Ramos (cell line): ENCODE measurements around the gene MAGEA1.
"Not testable (repeated sequence)": the region's sequence is repeated elsewhere in the genome, so short reads cannot be mapped to it uniquely, and the experiment has no call there.

Source experiments
- in situ Hi-C: fragments of 300-500 bp; cut with MboI; formaldehyde crosslinking; loops from one replicate; pipeline ENCODE4 v1.14.3; 2022; ENCODE audit warnings: low sequenced_read_pairs; ENCODE audit not compliant: unreplicated experiment

MAGEA1 gene, protein sequence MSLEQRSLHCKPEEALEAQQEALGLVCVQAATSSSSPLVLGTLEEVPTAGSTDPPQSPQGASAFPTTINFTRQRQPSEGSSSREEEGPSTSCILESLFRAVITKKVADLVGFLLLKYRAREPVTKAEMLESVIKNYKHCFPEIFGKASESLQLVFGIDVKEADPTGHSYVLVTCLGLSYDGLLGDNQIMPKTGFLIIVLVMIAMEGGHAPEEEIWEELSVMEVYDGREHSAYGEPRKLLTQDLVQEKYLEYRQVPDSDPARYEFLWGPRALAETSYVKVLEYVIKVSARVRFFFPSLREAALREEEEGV

DNA sequence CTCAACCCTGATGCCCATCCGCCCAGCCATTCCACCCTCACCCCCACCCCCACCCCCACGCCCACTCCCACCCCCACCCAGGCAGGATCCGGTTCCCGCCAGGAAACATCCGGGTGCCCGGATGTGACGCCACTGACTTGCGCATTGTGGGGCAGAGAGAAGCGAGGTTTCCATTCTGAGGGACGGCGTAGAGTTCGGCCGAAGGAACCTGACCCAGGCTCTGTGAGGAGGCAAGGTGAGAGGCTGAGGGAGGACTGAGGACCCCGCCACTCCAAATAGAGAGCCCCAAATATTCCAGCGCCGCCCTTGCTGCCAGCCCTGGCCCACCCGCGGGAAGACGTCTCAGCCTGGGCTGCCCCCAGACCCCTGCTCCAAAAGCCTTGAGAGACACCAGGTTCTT, at the start of gene MAGEA1:
Gene MAGEA1 (plus strand): TSS at position 154 of the 400 bp plus-strand sequence. CDS start 3,106 bp downstream, outside the sequence.
- in situ Hi-C loops: no loop called here

DNA sequence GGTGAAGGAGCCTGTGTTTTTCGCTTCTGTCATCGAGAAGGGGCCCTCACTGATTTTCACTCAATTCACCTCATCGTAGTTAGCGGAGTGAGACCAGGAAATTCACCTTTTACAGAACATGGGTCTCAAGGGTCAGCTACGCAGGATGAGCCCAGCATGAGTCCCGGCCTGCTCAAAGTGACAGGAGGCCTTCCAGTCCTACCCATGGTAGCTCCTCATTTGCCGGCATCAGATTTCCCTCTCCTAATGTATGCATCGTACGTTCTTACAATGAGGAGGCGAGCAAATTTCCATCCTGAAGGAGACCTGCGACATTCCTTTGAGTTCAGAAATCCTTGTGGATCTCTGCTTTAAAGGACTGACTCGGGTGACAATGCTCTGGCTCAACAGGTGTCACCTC, 46.2 kb upstream of the MAGEA1 start:
- in situ Hi-C loops: not testable (repeated sequence)

DNA sequence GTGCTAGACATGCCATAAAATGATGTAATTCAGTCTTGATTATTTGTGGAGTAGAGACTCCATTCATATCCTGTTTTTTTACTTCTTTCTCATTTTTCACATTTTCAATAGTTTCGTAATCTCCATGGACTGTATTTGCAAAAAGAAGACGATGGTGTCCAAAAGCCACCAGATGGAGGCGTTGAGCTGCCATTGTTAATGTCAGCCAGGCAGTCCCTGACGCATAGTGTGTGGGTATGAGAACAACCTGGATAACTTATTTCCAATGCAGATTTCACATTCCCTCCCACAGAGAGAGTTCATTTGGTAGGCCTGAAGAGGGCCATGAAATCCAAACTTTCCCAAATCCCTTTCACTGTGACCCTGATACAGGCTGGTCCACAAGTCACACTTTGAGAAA, 40.0 kb upstream of the MAGEA1 start:
- in situ Hi-C loops: not testable (repeated sequence)

DNA sequence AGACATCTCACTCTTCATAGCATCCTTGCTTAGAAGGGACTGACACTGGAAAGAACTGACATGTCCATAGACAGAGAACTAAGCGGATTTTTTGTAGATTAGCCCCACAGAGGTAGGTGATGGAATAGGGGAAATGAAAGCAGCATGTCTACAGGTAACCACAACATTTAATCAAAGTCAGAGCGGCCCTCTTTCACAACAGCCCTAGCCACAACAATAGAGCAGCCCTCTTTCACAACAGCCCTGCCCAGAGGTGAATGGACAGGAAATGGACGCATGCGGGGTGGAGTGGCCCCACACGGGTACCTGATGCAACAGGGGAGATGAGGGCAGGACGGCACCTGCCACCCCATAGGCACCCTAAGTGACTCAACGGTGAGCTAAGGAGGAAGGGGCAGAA, 32.8 kb upstream of the MAGEA1 start:
- in situ Hi-C loops: not testable (repeated sequence)

DNA sequence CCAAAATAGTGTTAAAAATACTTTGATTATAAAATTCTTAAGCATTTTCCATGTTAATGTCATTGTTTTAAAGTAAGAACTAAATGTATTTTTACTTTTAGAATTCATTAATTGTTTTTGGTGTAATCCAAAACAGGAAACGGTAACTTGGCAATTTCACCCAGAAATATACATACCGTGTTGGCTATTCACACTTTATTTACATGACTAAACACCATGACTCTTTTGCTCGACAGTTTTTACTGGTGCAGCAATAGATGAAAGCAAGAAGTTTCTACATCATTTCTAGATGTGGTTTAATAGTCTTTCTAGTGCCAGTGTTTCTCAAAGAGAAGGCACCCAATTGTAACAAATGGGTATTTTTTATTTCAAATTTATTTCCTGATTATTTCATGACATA, 25.6 kb upstream of the MAGEA1 start:
- in situ Hi-C loops: loop anchor here (25.0 kb wide), 1 partner anchor 209 kb away; no protein-coding TSS in a partner anchor

DNA sequence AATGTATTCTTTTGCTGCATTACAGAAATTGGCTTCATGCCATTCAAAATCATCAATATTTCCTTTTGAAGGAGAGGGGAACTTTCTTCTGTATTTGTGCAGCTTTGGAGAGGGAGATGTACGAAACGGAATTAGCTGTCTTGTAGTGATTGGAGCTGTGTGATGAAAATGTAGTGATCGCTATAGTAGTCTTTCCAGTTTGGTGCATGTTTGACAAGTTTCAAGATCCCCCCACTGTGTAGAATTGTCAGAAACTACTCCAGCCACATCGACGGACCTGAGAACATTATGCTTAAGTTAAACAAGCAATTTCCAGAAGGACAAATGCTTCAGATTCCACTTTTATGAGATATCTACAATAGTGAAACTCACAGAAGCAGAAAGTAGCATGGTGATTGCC, 21.6 kb upstream of the MAGEA1 start:
- in situ Hi-C loops: loop anchor here (25.0 kb wide), 1 partner anchor 205 kb away; no protein-coding TSS in a partner anchor

DNA sequence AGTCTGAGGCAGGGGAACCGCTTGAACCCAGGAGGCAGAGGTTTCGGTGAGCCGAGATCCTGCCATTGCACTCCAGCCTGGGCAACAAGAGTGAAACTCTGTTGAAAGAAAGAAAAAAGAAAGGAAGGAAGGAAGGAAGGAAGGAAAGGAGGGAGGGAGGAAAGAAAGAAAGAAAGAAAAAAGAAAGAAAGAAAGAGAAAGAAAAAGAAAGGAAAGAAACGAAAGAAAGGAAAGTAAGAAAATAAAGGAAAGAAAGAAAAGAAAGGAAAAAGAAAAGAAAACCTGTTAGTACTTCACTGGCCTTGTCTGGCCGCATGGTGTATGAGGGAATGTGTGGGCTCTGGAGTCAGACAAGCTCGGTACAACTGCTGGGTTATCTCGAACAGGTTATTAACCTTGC, 20.8 kb upstream of the MAGEA1 start:
- in situ Hi-C loops: loop anchor here (25.0 kb wide), 1 partner anchor 204 kb away; no protein-coding TSS in a partner anchor

DNA sequence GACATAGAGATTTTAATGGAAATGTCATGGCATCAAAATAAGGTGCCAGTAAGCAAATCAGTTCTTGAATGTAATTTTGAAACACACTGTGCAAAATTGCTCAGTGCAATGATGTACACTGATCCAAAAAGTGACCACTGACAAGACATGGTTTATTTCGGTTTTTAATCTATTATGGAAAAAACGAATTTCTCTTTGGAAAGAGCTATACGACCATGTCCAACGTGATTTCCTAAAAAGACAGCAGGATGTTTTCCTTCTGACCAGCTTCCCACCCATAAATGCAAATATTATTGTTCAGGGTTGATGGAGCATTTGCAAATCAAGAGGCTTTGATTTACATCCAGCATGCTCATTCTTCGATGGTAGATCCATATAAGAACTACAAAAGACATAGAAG, 17.1 kb upstream of the MAGEA1 start:
- in situ Hi-C loops: loop anchor here (25.0 kb wide), 1 partner anchor 200 kb away; no protein-coding TSS in a partner anchor

DNA sequence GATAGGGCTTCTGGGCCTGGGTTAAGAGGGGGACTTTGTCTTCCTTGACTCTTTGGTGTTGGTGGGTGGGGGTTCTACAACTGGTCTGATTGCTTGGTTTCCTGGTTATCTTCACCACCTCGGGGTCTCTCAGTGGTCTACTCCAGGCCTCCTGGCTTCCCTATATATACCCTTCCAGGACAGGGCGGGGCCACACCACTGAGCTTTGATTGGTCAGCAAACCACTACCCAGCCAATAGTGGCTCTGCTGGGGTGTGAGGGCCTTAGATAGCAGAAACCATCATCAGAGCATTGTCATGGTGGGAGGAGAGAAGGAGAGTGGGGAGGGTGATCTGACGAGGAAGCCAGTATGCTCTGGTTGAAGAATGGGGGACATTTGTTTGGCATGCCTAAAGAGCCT, 14.4 kb upstream of the MAGEA1 start:
- in situ Hi-C loops: loop anchor here (25.0 kb wide), 1 partner anchor 198 kb away; no protein-coding TSS in a partner anchor

DNA sequence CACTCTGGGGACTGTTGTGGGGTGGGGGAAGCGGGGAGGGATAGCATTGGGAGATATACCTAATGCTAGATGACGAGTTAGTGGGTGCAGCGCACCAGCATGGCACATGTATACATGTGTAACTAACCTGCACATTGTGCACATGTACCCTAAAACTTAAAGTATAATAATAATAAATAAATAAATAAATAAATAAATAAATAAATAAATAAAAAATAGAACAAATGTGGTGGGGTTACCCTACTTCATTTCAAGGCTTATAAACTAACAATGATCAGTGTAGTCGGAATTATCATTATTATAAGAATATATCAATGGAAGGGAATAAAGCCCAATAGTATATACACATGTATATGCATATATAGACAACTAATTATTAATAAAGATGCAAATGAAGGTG, 10.7 kb upstream of the MAGEA1 start:
- in situ Hi-C loops: loop anchor here (25.0 kb wide), 1 partner anchor 194 kb away; no protein-coding TSS in a partner anchor

DNA sequence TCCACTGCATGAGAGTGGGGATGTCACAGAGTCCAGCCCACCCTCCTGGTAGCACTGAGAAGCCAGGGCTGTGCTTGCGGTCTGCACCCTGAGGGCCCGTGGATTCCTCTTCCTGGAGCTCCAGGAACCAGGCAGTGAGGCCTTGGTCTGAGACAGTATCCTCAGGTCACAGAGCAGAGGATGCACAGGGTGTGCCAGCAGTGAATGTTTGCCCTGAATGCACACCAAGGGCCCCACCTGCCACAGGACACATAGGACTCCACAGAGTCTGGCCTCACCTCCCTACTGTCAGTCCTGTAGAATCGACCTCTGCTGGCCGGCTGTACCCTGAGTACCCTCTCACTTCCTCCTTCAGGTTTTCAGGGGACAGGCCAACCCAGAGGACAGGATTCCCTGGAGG, 2.7 kb downstream of the MAGEA1 start:
- in situ Hi-C loops: no loop called here

DNA sequence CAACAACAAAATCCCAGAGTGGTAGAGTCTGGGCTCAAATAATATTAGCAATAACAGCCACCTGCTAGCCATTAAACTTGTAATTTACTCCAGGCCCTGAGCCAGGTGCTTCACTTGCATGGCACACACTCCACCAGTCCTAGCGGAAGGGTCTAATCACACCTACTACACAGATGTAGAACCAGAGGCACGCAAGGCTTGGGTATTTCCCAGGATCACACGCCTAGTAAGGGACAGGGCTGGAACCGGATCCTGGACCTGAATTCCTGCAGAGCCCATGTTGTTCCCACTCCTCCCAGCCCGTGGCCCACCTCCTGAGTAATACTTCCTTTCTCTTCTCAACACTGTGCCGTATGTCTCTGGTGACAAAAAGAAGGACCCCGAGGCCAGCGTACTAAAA, 5.7 kb downstream of the MAGEA1 start:
- in situ Hi-C loops: no loop called here

DNA sequence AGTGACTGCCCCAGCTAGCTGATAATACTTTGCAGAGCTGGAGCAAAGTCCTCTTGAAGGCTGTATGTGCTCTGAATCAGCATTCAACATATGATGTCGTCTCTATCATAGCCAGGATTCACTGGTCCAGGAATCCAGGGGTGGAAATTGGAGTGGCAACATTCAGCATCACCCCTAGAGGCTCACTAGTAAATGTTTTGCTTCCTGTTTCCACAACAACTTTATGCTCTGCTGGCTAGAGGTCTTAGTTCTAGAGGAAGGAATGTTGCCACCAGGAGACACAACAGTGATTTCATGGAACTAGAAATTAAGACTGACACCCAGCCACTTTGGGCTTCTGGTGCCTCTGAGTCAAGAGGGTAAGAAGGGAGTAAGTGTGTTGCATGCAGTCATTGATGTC, 11.3 kb downstream of the MAGEA1 start:
- in situ Hi-C loops: no loop called here

DNA sequence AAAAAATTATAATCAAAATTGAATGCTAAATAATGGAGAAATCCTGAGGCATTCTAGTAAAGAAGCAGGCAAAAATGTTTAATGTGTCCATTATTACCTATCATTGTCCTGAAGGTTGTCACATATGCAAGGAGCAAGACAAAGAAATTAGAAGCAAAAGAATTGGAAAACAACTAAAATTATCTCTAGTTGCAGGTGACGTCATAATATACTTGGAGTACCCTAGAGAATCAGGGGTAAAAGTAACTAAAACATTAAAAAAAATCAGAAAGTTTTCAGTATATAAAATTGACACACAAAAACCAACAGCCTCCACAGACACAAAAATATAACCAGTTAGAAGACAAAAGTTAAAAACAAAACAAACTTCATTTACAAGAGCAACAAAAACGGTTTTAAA, 21.4 kb downstream of the MAGEA1 start:
- in situ Hi-C loops: no loop called here

DNA sequence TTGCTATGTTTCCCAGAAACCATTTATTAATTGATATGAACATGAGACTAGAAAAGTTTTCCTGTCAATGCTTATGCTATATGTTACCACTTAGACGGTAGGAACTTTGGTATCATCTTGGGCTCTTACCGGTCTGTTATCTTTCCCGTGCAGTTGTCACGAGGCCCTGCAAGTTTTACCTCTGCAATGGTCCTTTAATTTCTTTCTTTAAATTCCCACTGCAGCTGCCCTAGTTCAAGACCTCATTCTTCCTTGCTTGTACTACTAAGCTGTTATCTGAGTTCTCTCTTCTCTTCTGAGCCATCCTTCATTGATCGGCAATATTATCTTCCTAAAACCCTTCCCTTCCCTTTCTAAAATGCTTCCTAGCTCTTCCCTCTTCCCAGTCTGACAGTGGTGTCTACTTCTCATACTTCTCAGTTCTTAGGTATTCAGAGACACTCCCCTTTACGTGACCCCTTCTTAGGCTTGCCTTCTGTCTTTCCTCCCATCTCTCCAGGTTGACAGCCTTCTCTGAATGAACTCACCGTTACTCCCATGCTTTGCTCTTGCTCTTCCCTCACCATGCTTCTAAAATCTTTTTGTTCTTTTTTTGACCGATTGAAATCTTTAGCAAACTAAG, 27.5 kb downstream of the MAGEA1 start:
- in situ Hi-C loops: no loop called here

DNA sequence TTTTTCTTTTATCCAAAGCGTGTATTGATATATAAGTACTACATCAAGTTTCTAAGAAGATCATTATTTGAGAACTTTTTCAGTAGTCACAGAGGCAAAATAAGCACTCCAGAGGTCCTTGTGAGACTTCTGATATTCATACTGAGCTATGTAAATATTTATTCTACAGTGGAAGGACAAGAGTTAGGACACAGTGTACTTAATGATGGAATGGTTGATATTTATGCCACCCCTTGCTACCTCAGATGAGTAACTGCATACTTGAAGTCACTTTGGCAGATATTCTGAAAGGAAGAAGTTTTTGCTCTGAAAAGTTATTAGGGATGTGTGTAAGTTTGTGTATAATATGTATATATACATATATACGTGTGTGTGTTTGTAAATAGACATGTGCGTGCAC, 30.3 kb downstream of the MAGEA1 start:
- in situ Hi-C loops: no loop called here

DNA sequence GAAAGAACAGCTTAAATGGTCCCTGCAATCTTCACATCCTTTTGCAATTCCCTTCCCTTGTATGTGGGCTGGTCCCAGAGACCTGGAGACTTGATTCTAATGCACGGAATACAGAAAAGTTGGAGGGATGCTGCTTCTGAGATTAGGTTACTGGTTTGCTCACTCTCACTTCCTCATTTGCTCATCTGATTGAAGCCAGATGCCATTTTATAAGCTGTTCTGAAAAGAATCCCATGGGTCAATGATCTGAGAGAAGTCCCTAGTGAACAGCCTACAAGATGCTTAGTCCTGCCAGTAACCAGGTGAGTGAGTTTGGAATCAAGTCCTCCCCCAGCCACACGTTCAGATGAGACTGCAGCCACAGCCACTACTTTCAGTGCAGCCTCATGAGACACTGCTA, 35.9 kb downstream of the MAGEA1 start:
- in situ Hi-C loops: no loop called here

DNA sequence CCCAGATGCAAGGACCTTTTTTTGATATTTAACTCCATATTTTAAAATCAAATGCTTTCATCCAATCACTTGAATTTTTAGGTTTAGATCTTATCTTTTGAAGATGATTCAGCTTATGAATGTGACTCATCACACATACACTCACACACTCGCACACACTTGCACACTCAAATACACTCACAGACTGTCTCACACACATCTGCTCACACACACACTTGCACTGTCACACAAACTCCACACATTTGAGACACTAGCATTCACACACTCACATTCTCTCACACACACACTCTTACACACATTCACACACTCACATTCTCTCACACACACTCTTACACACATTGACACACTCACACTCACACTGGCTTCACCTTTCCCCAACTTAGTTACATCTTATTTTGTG, 37.8 kb downstream of the MAGEA1 start:
- in situ Hi-C loops: no loop called here

DNA sequence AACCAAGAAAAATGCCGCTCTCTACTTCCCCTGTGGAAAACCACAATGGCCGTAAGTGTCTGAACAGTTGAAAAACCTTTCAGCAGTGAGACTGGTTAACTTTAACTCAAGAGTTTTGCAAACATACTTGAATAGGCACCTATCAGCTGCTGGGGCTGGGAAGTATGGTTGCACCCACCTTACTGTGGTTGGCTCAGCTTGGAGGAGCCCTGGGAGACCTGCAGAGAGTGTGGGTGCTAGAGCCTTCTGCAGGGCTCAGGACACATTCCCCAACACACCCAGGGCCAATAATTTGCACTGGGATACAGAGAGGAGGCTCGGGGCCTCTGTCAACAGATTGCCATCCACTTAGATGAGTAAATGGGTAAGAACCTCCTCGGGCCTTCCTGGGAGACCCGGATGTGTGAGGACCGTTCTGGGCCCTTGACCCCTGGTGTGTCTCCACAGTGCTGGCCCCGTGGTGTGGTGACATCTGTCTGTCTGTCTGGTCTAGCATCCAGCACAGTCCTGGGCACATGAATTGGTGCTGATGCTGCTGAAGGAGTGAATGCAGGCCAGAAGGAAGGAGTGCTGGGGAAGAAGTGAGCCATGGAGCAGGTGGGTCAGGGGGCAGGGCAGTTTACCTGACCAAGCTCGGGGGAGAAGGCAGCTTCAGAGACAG, 46.5 kb downstream of the MAGEA1 start:
- in situ Hi-C loops: no loop called here

DNA sequence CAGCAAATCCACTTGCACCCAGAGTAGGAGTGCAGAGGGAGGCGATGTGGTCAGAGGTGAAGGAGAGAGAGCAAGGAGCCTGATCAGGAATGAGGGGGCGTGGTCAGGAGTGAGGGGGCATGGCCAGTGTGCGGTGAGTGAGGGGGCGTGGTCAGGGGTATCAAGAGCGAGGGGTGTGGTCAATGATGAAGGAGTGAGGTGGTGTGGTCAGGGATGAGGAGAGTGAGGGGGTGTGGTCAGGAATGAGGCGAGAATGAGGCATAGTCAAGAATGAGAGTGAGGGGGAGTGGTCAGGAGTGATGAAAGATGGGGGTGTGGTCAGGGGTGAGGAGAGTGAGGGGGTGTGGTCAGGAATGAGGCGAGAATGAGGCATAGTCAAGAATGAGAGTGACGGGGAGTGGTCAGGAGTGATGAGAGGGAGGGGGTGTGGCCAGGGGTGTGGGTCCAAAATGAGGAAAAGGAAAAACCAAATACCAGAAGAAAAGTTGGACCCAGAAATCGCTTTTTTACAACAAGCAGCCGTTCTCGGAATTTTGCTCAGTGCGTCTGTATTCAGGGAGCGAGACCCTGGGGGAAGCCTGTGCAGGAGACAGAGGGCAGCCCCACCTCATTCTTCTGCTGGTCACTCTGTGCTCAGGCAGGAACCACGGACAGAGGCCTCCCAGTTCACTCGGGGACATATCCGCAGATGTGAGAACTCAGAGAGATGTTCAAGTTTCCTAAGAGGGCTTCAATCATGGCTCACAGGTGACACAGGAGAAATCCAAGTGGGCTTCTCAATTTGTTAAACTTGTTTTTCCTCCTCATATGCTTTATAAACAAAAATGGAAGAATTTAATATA, 47.5 kb downstream of the MAGEA1 start:
- in situ Hi-C loops: no loop called here
